Erythroblast (primary cell): ENCODE measurements around the gene KIRREL1.

Experiments used
- GATA1 ChIP-seq: IDR thresholded peaks from 2 replicates; pipeline ENCODE4 v1.6.1; 2011; ENCODE audit warnings: low read depth, mild to moderate bottlenecking, control low read depth, low read length, moderate library complexity
- POLR2A ChIP-seq: IDR thresholded peaks from 2 replicates; pipeline ENCODE4 v1.6.1; 2011; ENCODE audit warnings: mild to moderate bottlenecking, low read length

- no peak for TF ChIP-seq POLR2A
- TF ChIP-seq GATA1 = no peak
These were observed 105.7 kb downstream of the KIRREL1 start for GRCh38 chr1:158099185-158099584.
